ENCODE measurements around the gene UBR3. TPM values are rescaled to one million over a fixed set of nuclear protein-coding genes. Genes with fewer than 3 reads are reported as not detected.

Gene UBR3
- total RNA-seq, 2 donors from 2014 or later = 21.0 to 23.6 TPM

GRCh38 chr2:169980643-169981042 lies 153.4 kb downstream of the UBR3 start:
- no peak for DNase-seq
- H3K27ac Mint-ChIP-seq = no peak overlapping the region
- H3K9me3 Mint-ChIP-seq = peaks cover 5 to 8% of the 10 kb centered on the region in 2 donors
- H3K4me3 Mint-ChIP-seq = no peak overlapping the region
- peaks cover 4% of the 10 kb centered on the region for H3K4me1 Mint-ChIP-seq (ENCODE audit: low read depth)
- H3K36me3 Mint-ChIP-seq (ENCODE audit: insufficient read depth in 2 of 2) = peaks cover 14 to 19% of the 10 kb centered on the region in 2 donors
- ATAC-seq (replicated peaks in 1 of 2) = no peak
- H3K27me3 Mint-ChIP-seq (ENCODE audit: low read depth) = no peaks in the 10 kb centered on the region

GRCh38 chr2:169982929-169983328 lies 155.7 kb downstream of the UBR3 start:
- Mint-ChIP-seq H3K36me3 (ENCODE audit: insufficient read depth in 2 of 2) (peaks cover 0 to 2% of the 10 kb centered on the region in 2 donors), H3K9me3 (no peaks in the 10 kb centered on the region), H3K4me1 (ENCODE audit: low read depth) (peaks cover 4% of the 10 kb centered on the region)

GRCh38 chr2:169983506-169983905 lies 156.3 kb downstream of the UBR3 start:
- ATAC-seq (replicated peaks in 1 of 2) = no peak
- H3K4me1 Mint-ChIP-seq (ENCODE audit: low read depth) = peaks cover 4% of the 10 kb centered on the region

More at GRCh38 chr2:169982929-169983328, 155.7 kb downstream of the UBR3 start:
- H3K4me3 Mint-ChIP-seq = no peak overlapping the region
- H3K27me3 Mint-ChIP-seq (ENCODE audit: low read depth) = no peaks in the 10 kb centered on the region
- ATAC-seq (replicated peaks in 1 of 2) (no peak), DNase-seq (no peak)
- H3K27ac Mint-ChIP-seq = no peak overlapping the region

GRCh38 chr2:169984145-169984544 lies 156.9 kb downstream of the UBR3 start:
- Mint-ChIP-seq H3K4me1 (ENCODE audit: low read depth) (peaks cover 4% of the 10 kb centered on the region), H3K4me3 (no peak overlapping the region), H3K27ac (no peak overlapping the region), H3K9me3 (no peaks in the 10 kb centered on the region), H3K36me3 (ENCODE audit: insufficient read depth in 2 of 2) (peaks cover 0 to 2% of the 10 kb centered on the region in 2 donors), H3K27me3 (ENCODE audit: low read depth) (no peaks in the 10 kb centered on the region)
- ATAC-seq (replicated peaks in 1 of 2) = no peak
- no peak for DNase-seq

More at GRCh38 chr2:169983506-169983905, 156.3 kb downstream of the UBR3 start:
- no peak for DNase-seq
- peaks cover 0 to 2% of the 10 kb centered on the region in 2 donors for H3K36me3 Mint-ChIP-seq (ENCODE audit: insufficient read depth in 2 of 2)
- no peak overlapping the region for H3K4me3 Mint-ChIP-seq
- no peaks in the 10 kb centered on the region for H3K27me3 Mint-ChIP-seq (ENCODE audit: low read depth)
- no peaks in the 10 kb centered on the region for H3K9me3 Mint-ChIP-seq
- H3K27ac Mint-ChIP-seq = no peak overlapping the region

GRCh38 chr2:169994752-169995151 lies 167.5 kb downstream of the UBR3 start:
- ATAC-seq (replicated peaks in 1 of 2) = no peak
- no peak for DNase-seq
- peaks cover 2 to 7% of the 10 kb centered on the region in 2 donors for H3K36me3 Mint-ChIP-seq (ENCODE audit: insufficient read depth in 2 of 2)
- no peaks in the 10 kb centered on the region for H3K27me3 Mint-ChIP-seq (ENCODE audit: low read depth)
- no peak overlapping the region for H3K27ac Mint-ChIP-seq
- no peaks in the 10 kb centered on the region for H3K4me1 Mint-ChIP-seq (ENCODE audit: low read depth)
- H3K4me3 Mint-ChIP-seq = no peak overlapping the region
- H3K9me3 Mint-ChIP-seq = no peaks in the 10 kb centered on the region

GRCh38 chr2:169997140-169997887 lies 170.1 kb downstream of the UBR3 start:
- ATAC-seq (replicated peaks in 1 of 2) (no peak), DNase-seq (no peak)
- Mint-ChIP-seq H3K4me1 (ENCODE audit: low read depth) (no peaks in the 10 kb centered on the region), H3K9me3 (no peaks in the 10 kb centered on the region), H3K4me3 (no peak overlapping the region), H3K27me3 (ENCODE audit: low read depth) (no peaks in the 10 kb centered on the region), H3K27ac (no peak overlapping the region), H3K36me3 (ENCODE audit: insufficient read depth in 2 of 2) (peaks cover 6 to 9% of the 10 kb centered on the region in 2 donors)

- no peak for ATAC-seq (replicated peaks in 1 of 2)
- Mint-ChIP-seq H3K4me3 (no peak overlapping the region), H3K27me3 (ENCODE audit: low read depth) (no peaks in the 10 kb centered on the region), H3K4me1 (ENCODE audit: low read depth) (no peaks in the 10 kb centered on the region), H3K9me3 (no peaks in the 10 kb centered on the region), H3K27ac (no peak overlapping the region), H3K36me3 (ENCODE audit: insufficient read depth in 2 of 2) (peaks cover 9% of the 10 kb centered on the region in 2 donors)
- no peak for DNase-seq
Observed at GRCh38 chr2:169999054-169999453, 171.8 kb downstream of the UBR3 start.

GRCh38 chr2:170002096-170002495 lies 174.8 kb downstream of the UBR3 start:
- Mint-ChIP-seq H3K9me3 (no peaks in the 10 kb centered on the region), H3K4me1 (ENCODE audit: low read depth) (no peaks in the 10 kb centered on the region), H3K27ac (no peak overlapping the region), H3K4me3 (no peak overlapping the region), H3K27me3 (ENCODE audit: low read depth) (no peaks in the 10 kb centered on the region), H3K36me3 (ENCODE audit: insufficient read depth in 2 of 2) (peaks cover 7 to 11% of the 10 kb centered on the region in 2 donors)
- ATAC-seq (replicated peaks in 1 of 2) (no peak), DNase-seq (no peak)

GRCh38 chr2:170005702-170006101 lies 178.4 kb downstream of the UBR3 start:
- Mint-ChIP-seq H3K27me3 (ENCODE audit: low read depth) (no peaks in the 10 kb centered on the region), H3K27ac (no peak overlapping the region), H3K36me3 (ENCODE audit: insufficient read depth in 2 of 2) (peaks cover 7 to 8% of the 10 kb centered on the region in 2 donors), H3K4me3 (no peak overlapping the region), H3K9me3 (no peaks in the 10 kb centered on the region), H3K4me1 (ENCODE audit: low read depth) (no peaks in the 10 kb centered on the region)
- ATAC-seq (replicated peaks in 1 of 2) = no peak
- no peak for DNase-seq

- peaks cover 7 to 8% of the 10 kb centered on the region in 2 donors for H3K36me3 Mint-ChIP-seq (ENCODE audit: insufficient read depth in 2 of 2)
- H3K4me3 Mint-ChIP-seq = no peak overlapping the region
- no peaks in the 10 kb centered on the region for H3K27me3 Mint-ChIP-seq (ENCODE audit: low read depth)
Observed at GRCh38 chr2:170006587-170007325, 179.5 kb downstream of the UBR3 start.

GRCh38 chr2:170009209-170009608 lies 182.0 kb downstream of the UBR3 start:
- no peaks in the 10 kb centered on the region for H3K9me3 Mint-ChIP-seq
- no peak overlapping the region for H3K27ac Mint-ChIP-seq
- ATAC-seq (replicated peaks in 1 of 2) (no peak), DNase-seq (no peak)
- H3K4me3 Mint-ChIP-seq = no peak overlapping the region
- H3K4me1 Mint-ChIP-seq (ENCODE audit: low read depth) = no peaks in the 10 kb centered on the region
- peaks cover 0 to 3% of the 10 kb centered on the region in 2 donors for H3K36me3 Mint-ChIP-seq (ENCODE audit: insufficient read depth in 2 of 2)
- H3K27me3 Mint-ChIP-seq (ENCODE audit: low read depth) = no peaks in the 10 kb centered on the region

More at GRCh38 chr2:170006587-170007325, 179.5 kb downstream of the UBR3 start:
- no peaks in the 10 kb centered on the region for H3K4me1 Mint-ChIP-seq (ENCODE audit: low read depth)
- no peaks in the 10 kb centered on the region for H3K9me3 Mint-ChIP-seq
- ATAC-seq (replicated peaks in 1 of 2) (no peak), DNase-seq (no peak)
- no peak overlapping the region for H3K27ac Mint-ChIP-seq

- no peaks in the 10 kb centered on the region for H3K27me3 Mint-ChIP-seq (ENCODE audit: low read depth)
- no peak for ATAC-seq (replicated peaks in 1 of 2)
- no peak overlapping the region for H3K27ac Mint-ChIP-seq
- no peaks in the 10 kb centered on the region for H3K4me1 Mint-ChIP-seq (ENCODE audit: low read depth)
- no peak for DNase-seq
- no peak overlapping the region for H3K4me3 Mint-ChIP-seq
- H3K36me3 Mint-ChIP-seq (ENCODE audit: insufficient read depth in 2 of 2) = no peaks in the 10 kb centered on the region
- no peaks in the 10 kb centered on the region for H3K9me3 Mint-ChIP-seq
Observed at GRCh38 chr2:170012773-170013172, 185.5 kb downstream of the UBR3 start.

- ATAC-seq (replicated peaks in 1 of 2) (no peak), DNase-seq (no peak)
- no peak overlapping the region for H3K4me3 Mint-ChIP-seq
- no peaks in the 10 kb centered on the region for H3K36me3 Mint-ChIP-seq (ENCODE audit: insufficient read depth in 2 of 2)
- no peak overlapping the region for H3K27ac Mint-ChIP-seq
- H3K27me3 Mint-ChIP-seq (ENCODE audit: low read depth) = no peaks in the 10 kb centered on the region
- H3K4me1 Mint-ChIP-seq (ENCODE audit: low read depth) = no peaks in the 10 kb centered on the region
- H3K9me3 Mint-ChIP-seq = no peaks in the 10 kb centered on the region
Observed at GRCh38 chr2:170013802-170014551, 186.7 kb downstream of the UBR3 start.

All from activated T-cell treated with anti-CD3 and anti-CD28 coated beads, Interleukin-2, amount 50 U/mL, for 72 hours (primary cell).